ENCODE measurements around the gene SNED1.
A peak's percentile ranks its signal among the peaks of the same experiment; 100 is the strongest.
"Not testable (repeated sequence)": the region's sequence is repeated elsewhere in the genome, so short reads cannot be mapped to it uniquely, and the experiment has no call there.

The SNED1 gene

DNA sequence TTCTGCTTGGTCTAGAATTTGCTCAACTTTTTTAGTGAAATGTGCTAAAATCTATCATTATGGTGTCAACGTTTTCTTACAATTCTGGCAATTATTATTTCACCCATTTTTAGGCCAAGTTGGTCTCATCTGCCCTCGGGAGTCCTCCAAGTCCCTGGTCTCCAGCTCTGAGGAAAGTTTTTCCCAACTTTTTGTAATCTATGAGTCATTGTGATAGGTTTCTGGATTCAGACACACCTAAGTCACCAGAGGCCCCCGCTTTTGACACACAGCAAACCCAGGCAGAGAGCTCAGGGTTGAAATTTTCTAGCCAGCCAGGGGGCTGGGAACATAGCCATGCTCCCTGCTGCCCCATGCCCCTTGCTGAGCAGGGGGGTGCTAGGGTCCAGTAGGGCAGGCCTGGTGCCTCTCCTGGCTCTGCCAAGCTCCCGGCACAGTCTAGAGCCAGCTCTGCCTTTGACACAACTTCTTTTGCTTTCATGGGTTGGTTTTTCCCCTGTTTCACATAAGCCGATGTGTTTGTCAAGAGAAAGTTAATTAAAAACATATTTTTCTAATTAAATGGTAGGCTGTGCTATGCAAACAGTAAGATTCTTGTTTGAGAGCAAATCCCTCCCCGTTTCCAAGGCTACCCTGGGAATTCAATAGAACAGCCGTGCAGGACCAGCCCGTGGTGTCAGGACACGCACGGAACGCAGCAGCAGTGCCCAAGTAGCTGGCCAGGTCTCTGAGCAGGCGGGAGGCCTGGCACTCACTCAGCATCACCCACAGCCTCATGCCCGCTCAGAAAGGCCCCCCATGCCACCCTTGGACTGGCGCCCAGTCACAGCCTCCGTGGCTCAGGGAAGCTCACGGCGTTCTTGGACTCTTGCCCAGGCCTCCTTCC is 25.5 kb upstream of the SNED1 start:
- no peak for DNase-seq

DNA sequence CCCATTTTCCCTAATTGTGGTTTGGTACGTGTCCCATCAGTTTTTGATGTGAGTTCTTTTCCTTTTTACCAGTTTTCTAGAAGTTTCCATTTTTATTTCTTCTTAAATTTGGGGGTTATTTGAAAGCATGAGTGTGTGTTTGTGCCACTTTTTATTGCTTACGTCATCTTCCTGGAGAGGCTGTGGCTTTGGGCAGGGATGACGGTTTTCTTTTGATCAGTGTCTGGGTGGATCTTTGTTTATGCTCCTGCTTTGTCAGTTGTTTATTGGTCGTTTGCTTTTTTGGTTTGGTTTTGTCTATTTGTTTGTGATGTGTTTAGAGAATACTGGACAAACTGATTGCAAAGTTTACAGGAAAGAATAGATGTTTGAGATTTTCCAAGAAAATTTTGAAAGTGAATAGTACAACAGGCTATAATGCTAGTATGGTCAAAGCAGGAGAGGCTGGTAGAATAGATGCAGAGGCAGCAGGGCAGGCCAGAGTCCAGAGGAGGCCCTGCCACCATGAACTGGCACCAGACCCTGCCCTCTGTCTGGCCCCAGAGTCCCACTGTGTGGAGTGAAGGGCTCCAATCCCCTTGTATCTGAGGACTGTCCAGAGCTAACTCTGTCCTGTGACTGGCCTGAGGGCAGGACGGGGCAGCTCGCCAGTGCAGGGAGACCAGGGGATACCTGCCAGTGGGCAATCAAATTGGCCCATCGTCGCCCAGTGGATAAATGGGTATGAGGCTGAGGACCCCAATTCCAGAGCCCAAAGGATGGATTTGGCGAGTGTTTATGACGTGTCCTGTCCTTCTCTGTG is 23.4 kb upstream of the SNED1 start:
- no peak for DNase-seq

DNA sequence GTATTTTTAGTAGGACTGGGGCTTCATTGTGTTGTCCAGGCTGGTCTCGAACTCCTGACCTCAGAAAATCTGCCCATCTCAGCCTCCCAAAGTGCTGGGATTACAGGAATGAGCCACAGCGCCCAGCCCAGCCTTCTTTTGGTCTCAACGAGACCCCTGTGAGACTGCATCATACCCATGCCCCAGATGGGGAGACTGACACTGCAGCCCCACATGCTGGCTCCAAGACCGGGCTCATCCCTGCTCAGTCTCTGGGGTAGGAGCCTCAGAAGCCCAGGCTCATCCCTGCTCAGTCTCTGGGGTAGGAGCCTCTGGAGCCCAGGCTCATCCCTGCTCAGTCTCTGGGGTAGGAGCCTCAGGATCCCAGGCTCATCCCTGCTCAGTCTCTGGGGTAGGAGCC is 22.5 kb upstream of the SNED1 start:
- DNase-seq, result not testable (repeated sequence)

DNA sequence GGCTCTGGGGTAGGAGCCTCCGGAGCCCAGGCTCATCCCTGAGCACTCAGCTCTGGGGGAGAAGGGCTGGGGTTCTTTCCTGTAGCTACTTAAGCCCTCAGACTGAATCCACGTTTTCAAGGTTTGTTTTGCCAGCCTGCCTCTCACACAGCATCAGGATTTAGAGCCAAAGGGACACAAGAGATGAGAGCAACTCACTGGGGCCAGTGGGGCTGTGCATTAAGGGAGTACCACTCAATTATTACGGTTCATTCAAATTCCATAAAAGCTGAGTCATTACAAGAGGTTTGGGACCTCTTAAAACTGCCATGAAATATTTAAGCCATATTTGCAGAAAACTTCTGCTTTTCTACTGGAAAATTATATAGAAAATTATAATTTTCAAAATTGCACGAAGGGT is 17.1 kb upstream of the SNED1 start:
- no peak for DNase-seq

DNA sequence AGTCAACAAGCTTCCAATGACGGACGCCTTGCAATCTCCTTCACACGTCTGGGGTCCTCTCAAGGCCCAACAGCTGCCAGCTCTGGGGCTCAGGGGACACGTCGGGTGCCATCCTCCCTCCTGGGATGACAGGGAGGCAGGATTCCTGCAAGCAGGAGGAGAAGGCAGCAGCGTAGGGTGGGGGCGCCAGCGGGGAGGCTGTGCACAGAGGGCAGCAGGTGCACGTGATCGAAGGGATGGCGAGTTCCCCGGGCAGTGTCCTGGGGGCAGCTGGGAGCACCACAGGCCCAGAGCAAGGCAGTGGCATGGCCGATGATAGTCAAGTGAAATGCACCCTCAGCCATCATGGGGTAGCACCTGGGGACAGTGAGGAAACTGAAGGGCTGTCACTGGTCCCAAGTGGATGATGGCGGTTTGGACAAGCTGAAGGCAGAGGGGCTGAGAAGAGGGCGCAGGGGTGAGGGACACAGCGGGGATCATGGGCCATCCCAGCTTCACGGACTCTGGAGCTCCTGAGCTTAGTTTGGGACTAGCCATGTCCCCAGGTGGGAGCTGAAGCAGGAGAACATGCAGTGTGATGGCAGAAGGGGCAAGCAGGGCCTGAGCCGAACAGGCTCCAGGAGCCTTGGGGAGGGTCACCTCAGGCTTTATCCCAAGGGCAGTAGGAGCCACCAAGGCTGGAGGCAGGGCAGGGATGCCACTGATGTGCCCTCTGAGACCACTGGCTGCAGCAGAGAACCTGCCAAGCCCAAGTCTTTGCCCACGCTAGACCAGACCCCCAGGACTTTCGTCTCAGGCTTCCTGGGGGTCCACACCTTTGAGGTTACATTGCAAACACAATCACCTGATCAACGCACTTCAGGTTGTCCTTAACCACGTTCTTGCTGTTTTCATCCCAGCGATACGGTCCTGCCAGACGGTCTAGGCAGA is 16.3 kb upstream of the SNED1 start:
- no peak for DNase-seq

DNA sequence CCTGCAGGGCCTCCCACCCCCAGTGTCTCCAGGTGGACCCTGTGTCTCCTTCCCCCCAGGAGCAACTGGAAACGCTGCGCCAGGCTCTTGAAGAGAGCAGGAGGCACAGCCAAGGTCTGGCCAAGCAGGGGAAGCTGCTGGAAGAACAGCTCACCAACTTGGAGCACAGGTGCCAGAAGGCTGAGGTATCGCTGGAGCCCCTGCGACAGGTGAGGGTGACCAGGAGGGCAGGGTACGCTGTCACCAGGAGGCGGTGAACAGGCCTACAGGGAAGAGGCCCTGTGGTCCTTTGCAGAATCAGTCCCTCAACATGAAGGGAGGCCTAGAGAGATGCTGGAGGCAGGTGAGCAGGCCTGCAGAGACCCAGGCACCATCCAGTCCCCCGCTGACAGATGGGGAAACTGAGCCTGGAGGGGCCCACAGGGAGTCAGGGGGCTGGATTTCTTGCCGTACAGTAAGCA is 15.6 kb upstream of the SNED1 start:
- DNase-seq, result no peak

DNA sequence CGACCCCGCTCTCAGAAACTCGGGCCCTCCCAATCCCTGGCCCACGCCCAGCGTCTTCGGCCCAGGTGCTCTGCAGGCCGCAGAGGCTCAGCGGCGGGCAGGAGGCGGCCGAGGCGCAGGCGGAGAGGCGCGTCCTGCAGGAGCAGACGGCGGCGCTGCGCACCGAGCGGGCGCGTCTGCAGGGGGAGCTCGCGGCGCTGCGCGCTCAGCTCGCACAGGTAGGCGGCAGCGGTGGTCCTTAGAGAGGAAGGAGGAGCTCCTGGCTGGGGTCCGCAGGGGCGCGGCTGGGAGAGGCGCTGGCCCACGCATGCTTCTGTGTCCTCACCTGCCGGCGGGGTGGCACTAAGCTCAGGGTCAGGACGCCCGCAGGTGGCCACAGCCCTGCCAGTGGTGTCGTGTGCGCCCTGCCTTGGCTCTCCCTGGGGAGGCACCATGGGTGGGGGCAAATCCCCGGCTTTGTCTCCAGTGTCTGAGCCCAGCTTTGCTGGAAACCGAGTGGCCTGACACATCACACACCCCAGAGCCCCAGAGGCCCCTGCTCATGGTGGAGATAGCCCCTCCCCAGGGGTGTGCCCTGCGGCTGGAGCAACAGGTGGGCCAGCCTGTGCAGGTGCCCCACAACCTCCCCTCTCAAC is 14.9 kb upstream of the SNED1 start:
- peak; percentile 52 to 53 for DNase-seq

DNA sequence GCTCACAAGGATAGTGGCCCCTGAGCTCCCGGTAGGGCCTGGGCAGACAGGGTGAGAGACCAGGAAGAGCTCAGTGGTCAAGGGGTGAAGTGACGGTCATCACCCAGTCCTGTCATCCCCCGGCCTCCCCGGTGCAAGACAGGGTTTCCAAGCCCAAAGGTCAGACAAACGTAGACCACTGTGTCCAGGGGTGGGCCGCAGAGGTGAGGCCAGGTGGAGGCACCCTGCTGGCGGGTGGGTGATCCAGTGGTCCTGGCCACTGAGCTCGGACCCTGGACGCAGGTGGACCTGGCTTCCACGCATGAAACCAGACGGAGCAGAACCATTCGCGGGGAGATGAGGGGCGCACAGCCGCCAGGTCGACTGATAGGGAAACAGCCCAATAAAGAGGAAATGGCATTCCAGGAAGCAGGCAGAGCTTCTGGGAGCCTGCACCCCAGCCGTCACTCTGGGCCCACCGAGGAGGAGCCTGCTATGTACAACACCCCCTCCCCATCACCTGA is 14.4 kb upstream of the SNED1 start:
- no peak for DNase-seq

DNA sequence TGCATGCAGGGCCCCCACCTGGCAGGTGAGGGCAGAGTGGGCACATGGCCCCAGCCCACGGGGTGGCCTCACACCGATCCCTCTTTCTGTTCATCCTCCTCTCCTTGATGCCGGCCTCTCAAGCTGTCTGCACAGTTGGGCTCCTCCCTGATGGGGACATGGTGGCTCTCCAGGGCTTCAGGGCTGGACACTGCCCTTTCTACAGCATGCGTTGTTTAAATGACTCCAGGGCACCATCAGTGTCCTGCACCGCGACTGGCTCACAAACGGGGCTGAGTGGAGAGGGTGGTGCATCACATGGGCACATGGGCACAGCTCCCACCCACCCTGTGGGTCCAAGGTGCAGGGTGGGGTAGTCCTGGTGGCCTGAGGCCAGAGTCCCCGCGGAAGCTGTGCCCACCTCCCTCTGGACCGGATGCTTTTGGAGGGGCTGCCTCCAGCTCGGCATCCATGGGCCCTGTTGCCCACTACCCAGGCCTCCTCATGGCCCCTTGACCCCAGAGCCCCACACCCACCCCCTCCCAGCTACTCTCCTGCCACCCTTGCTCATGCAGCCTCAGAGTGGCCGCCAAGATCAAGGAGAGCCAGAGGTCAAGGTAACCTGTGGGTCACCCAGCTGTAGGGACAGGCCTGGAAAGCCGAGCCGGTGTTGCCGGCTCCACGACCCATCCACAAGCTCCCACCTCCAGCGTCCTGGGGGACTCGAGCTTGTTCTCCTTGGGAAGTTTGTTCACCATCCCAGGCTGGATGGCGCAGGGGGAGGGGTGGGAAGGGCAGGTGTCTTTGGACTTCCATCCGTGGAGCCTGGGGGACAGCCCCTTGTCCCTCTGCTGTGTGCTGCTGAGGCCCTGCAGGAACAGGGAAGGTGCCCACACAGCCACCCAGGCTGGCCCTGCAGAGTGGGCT is 12.3 kb upstream of the SNED1 start:
- no peak for DNase-seq

DNA sequence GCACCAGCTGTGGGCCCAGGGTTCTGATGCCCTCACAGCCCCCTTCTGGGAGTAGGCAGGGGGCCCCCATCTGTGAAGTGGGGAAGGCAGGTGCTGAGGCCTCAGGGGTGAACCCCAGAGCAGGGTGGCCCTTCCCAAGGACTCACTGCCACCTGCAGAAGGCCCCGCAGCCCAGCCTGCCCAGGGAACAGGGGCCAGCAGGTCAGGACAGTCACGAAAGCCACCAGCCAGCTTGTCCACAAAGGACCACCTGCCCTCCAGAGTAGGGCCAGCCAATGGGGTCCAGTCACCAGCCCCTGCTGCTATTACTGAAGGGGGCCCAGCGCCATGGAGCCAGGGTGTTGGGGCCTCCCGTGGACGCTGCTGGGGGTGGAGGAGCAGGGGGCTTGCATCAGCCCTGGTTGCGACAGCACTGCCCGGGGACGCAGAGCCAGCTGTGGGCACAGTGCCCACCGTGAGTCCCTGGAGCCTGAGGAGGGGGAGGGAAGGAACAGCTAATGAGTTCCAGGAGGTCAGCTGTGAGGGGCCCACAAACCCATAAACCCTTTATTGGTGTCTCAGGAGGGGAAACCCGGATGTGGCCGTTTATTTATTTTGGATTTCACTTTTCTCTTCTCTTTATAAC is 11.5 kb upstream of the SNED1 start:
- DNase-seq, result no peak

DNA sequence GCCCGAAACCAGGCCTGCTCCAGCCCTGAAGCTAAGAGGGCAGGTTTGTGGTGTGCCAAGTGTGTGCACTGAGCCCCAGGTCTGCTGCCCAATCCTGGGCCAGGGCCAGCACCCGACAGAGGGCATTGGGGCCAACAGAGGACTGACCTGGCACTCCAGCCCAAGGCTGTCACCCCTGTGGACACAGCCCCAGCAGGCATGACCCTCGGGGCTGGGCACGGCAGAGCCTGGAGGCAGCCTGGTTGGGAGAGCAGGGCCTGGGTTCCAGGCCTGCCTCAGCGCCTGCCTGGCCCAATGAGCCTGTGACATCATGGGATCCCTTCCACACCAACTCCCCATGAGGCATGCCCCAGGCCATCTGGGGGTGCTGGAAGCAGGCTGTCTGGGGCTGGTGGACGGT is 10.8 kb upstream of the SNED1 start:
- no peak for DNase-seq

DNA sequence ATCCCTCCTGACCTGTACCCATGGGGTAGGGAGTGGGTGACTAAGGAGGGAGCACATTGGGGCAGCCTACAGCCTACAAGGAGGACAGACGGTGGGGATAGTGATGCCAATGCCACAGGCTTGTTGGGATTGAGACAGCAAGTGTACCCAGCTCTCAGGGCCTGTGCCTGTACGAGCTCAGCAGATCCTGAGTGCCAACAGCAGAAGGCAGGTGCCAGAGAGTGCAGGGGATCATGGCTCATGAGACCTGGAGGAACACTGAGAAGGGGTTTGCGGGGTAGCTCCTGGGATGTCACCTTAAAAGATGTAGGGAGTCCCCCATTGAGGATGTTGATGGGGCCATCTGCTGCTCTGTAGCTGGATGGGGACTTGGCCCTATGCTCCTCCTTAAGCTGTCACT is 10.3 kb upstream of the SNED1 start:
- no peak for DNase-seq

DNA sequence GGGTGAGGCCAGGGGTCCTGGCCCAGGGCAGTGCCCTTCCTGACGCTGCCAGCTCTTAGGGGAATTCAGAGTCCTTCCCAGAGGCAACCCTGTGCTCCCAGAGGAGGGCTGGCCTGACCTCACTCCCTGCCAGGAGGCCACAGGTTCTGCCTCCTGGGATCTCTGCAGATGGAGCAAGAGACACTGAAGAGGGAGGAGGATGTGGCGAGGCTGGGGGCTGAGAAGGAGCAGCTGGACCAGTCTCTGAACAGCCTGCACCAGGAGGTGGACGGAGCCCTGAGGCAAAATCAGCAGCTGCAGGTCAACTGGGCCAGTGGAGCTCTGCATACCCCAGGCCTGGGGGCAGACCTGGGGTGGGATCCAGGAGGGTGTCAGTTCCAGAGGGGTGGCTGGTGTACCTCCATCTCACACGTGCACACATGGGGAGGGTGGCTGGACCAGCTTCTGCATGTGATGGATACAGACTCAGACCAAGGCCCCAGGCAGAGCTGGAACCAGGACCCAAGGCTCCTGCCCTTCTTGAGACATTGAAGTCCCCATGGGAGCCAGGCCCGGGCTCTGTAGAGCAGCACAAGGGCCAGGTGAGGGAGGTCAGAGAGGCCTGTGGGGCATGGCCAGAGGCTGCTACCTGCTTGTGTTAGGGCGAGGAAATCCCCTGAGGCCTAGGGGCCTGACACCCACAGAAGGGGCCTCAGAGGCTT is 9.7 kb upstream of the SNED1 start:
- no peak for DNase-seq

DNA sequence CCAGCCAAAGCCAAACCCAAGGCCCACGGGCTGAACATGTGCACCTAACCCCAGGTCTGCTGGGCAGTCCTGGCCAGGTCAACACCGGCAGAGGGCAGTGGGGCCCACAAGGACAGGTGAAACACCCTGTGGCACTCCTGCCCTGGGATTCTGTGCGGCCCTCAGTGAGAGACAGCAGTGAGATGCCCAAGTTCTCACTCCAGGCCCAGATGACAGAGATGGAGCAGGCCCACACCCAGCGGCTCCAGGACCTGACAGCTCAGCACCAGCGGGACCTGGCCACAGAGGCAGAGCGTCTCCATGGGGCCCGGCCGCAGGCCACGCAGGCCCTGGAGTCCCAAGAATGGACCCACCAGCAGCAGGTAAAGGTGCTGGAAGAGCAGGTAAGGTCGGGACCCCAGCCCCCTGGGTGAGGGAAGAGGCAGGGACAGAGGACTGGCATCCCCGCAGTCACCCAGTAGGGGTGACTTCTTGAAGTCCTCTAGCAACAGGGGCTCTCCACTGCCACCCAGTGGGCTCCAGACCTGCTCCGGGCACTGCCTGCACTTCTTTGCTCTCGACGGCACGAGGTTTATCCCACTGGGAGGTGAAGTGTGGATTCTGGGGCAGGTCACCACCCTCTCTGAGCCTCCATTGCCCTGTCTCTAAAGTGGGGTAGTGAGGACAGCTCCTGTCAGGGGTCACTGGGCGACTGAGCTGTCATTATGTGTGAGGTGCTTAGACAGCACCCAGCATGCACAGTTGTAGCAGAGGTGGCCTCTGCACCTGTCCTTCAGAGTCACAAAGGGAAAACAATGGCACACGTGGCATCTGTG is 8.8 kb upstream of the SNED1 start:
- DNase-seq, result no peak

DNA sequence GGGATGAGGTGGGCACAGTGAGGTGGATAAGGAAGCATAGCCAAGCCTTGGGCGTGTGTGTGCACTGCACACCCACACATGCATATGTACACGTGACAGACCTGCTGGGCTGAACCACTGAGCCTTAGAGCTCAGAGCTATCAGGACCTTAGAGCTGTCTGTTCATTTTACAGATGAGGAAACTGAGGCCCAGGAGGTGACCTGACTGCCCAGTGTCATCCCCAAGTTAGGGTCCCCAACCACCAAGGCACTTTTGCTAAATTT is 8.2 kb upstream of the SNED1 start:
- no peak for DNase-seq

DNA sequence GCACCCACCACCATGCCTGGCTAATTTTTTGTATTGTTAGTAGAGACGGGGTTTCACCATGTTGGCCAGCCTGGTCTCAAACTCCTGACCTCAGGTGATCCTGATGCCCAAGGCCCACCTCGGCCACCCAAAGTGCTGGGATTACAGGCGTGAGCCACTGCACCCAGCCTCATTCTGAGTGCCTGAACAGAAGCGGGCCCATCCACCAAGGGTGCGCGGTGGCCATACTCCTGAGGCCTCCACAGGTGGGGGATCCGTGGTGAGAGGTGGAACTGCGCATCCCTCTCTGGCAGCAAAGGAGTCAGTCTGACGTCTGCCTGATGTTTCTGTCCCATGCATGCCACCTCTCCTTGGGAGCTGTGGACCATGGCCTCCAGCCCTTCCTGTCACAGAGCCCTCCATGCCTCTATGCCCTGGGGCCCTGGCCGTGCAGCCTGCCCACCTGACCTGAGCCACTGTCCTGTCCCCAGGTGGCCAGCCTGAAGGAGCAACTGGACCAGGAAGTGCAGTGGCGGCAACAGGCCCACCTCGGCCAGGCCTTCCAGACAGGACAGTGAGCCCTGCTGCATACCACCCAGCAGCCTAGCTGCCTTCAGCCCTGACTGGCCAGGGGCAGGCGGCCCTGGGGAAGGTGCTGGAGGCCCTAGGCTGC is 7.6 kb upstream of the SNED1 start:
- DNase-seq, result no peak

DNA sequence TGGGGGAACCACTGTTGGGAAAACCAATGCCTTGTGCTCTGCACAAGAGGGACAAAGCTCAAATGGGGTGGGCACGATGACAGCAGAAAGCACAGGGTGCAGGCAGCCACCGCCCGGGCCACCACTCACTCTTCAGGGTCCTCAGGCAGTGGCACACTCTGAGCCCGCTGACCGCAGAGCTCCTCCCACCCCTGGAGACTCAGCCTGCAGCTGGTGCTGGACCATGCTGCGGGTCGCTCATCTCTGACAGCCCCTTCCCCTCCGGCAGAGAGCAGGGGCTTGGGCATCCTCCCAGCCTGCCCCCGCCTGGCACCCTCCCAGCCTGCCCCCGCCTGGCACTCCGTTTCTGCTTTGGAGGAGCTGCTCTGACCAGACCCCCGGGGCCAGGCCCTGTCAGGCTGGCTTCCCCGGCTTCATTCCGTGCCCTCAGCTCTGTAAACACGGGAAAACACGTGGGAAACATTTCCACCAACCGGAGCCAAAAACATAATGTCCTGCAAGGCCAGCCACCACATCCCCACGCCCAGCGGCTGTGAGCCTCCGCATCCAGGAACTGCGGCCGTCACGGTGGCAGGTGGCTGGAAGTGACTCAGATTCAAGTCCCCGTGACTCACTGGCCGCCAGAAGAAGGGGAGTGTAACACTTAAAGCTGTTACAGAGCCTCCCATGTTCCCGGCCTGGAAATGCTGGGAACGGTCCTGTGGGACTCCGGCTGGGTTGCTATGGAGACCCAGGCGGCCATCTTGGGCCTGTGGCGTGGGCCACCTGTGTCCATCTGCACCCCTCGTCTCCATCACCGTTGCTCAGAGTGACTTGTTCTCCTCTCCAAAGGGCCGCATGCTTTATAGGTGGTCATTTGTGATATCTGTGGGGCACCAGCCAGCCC is 6.8 kb upstream of the SNED1 start:
- no peak for DNase-seq
